Lower lobe of right lung (tissue), 2 donors: ENCODE data around the gene TYR. TPM values are rescaled to one million over a fixed set of nuclear protein-coding genes. Genes with fewer than 3 reads are reported as not detected.
"Not testable (repeated sequence)": the region's sequence is repeated elsewhere in the genome, so short reads cannot be mapped to it uniquely, and the experiment has no call there.

Experiments used
- ATAC-seq, 2 donors: fragments of 200-7000 bp; cut with Tn5 transposase; one replicate each; pipeline ENCODE4 v1.9.1; 2020 to 2022; ENCODE audit warnings: mild to moderate bottlenecking in 2 of 2, moderate library complexity in 2 of 2
- DNase-seq: peaks from one replicate; pipeline ENCODE4 v3.0.0-alpha.2; 2020
- H3K27ac ChIP-seq: fragments of 200-600 bp; one replicate; pipeline ENCODE4 v1.8.0; 2022
- H3K27me3 ChIP-seq: fragments of 200-600 bp; one replicate; pipeline ENCODE4 v1.8.0; 2022; ENCODE audit warnings: low read depth
- H3K36me3 ChIP-seq: fragments of 200-600 bp; one replicate; pipeline ENCODE4 v1.8.0; 2022; ENCODE audit warnings: mild to moderate bottlenecking
- H3K4me1 ChIP-seq: fragments of 200-600 bp; one replicate; pipeline ENCODE4 v1.8.0; 2022
- H3K4me3 ChIP-seq: fragments of 200-600 bp; one replicate; pipeline ENCODE4 v1.8.0; 2022; ENCODE audit warnings: mild to moderate bottlenecking
- H3K9me3 ChIP-seq: fragments of 200-600 bp; one replicate; pipeline ENCODE4 v1.8.0; 2022
- intact Hi-C: fragments of 100-400 bp; cut with DNase I; formaldehyde crosslinking; loops from one replicate; pipeline ENCODE4 v1.11.0; 2022
- total RNA-seq: library from RNA; stranded (reverse); fragmentation: NEBNext Ultra II Directional; extraction: Animal tissue kit (Norgen Biotek cat#: 25700); gene quantifications from one replicate; pipeline ENCODE4 v1.2.1, GENCODE V29; 2021
- TF ChIP-seq, protein P1 (sequence below): fragments of 200-600 bp; IDR thresholded peaks from one replicate; pipeline ENCODE4 v1.8.0; 2022; ENCODE audit warnings: antibody characterized with exemption, mild to moderate bottlenecking
- donor health status: DM: no; HTN: yes; CAD: no; lungs with severe emphysema.

The TYR gene
- total RNA-seq, 1 donor from 2014 or later: not detected

DNA sequence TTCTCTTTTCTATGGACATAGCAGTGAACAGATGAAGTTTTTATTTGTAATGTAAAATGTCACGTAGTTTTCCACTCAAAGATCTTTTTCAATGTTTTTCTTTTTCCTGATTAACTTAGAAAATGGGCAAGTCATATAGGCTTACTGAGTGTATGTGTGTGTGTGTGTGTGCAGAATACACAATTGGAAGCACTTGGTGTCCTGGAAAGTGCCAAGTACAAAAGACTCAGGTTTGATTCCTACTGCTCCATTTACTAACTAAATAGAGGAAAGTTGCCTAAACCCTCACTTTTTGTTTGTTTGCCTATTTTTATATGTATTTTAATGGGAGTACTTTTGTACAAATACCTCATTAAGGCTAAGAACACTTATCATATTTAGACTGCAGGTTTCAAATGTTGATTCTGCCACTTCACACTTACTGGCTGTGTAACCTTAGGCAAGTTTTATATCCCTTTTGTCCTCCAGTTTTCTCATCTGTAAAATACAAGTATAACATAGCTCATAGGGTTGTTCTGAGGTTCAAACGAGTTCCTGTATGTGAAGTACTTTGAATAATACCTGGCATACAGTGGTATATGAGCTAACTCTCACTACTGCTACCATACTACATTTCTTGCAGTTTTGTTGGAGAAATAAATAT lies 90.1 kb downstream of the TYR start:
- Histone ChIP-seq H3K27ac (no peak overlapping the region), H3K4me3 (no peak overlapping the region), H3K4me1 (no peaks in the 10 kb centered on the region), H3K27me3 (no peaks in the 10 kb centered on the region), H3K9me3 (no peaks in the 10 kb centered on the region), H3K36me3 (no peaks in the 10 kb centered on the region)
- DNase-seq (no peak), ATAC-seq (peak; percentile 77 to 83)
- TF ChIP-seq, protein P1, sequence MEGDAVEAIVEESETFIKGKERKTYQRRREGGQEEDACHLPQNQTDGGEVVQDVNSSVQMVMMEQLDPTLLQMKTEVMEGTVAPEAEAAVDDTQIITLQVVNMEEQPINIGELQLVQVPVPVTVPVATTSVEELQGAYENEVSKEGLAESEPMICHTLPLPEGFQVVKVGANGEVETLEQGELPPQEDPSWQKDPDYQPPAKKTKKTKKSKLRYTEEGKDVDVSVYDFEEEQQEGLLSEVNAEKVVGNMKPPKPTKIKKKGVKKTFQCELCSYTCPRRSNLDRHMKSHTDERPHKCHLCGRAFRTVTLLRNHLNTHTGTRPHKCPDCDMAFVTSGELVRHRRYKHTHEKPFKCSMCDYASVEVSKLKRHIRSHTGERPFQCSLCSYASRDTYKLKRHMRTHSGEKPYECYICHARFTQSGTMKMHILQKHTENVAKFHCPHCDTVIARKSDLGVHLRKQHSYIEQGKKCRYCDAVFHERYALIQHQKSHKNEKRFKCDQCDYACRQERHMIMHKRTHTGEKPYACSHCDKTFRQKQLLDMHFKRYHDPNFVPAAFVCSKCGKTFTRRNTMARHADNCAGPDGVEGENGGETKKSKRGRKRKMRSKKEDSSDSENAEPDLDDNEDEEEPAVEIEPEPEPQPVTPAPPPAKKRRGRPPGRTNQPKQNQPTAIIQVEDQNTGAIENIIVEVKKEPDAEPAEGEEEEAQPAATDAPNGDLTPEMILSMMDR: no peak
- intact Hi-C loops: no loop called here

DNA sequence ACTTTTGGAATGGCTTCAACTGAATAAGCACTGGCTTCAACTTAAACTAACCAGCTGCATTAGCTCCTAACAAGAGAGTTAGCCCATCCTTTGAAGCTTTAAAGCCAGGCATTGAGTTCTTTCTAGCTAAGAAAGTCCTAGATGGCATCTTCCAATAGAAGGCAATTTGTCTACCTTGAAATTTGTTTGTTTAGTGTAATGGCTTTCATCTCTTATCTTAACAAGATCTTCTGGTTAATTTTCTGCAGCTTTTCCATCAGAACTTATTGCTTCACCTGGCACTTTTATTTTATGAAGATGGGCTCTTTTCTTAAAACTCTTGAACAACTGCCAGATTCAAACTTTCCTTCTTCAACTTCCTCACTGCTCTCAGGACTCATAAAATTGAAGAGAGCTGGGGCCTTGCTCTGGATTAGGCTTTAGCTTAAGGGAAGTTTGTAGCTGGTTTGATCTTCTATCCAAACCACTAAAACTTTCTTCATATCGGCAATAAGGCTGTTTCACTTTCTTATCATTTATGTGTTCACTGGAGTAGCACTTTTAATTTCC lies 94.9 kb downstream of the TYR start:
- H3K4me1 ChIP-seq, ATAC-seq, intact Hi-C loops, DNase-seq, H3K36me3 ChIP-seq, H3K4me3 ChIP-seq, H3K27ac ChIP-seq, H3K9me3 ChIP-seq, H3K27me3 ChIP-seq: not testable (repeated sequence)

DNA sequence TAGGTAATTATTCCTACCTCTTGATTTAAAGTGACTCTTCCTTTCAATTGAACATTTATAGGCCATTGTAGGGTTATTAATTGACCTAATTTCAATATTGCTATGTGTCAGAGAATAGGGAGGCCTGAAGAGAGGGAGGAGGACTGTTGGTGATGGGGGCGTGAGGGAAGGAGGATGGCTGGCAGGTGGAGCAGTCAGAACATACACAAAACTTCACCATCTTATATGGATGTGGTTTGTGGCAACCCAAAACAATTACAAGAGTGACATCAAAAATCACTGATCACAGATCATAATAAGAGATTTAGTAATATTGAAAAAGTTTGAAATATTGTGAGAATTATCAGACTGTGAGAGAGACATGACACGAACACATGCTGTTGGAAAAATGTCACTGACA lies 95.5 kb downstream of the TYR start:
- H3K4me3 ChIP-seq, intact Hi-C loops, H3K27ac ChIP-seq, H3K9me3 ChIP-seq, H3K27me3 ChIP-seq, DNase-seq, H3K36me3 ChIP-seq, H3K4me1 ChIP-seq, ATAC-seq: not testable (repeated sequence)

DNA sequence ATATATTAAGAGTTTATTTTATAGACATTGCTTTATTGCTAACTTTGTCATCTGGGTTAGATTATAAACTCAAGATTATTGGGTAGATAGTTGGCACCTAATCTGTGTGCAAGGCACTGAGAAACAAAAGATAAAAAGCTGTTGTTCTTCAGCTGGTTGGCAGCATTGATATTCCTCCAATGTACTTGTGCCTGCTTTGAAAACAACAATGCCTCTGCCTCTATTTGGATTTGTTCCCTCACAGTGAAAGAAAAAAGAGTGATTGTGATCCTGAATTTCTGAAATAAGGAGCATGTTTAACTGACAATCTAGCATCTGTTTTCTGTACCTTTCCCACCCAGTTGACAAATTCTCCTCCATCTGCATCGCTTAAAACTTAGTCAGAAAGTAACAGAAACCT lies 98.3 kb downstream of the TYR start:
- Histone ChIP-seq H3K36me3 (no peaks in the 10 kb centered on the region), H3K27ac (no peak overlapping the region), H3K4me3 (no peak overlapping the region)

DNA sequence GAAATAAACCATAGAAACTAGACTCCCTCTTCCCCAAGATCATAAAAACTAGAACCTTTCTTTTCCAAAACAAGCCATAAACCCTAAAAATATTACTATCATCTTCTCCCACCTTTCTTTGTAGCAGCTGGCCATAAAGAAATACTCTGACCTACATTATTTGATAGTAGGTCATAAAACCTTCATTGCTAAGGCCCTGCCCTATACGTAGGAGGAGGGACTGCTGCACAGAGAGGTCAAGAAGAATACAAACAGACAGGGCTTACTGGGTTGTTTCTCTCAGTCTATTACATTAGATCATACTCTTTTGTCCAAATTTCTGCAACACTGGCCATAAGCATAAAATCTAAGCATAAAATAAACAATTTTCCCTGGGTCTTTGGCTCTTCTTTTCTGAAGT lies 101.5 kb downstream of the TYR start:
- DNase-seq (no peak), ATAC-seq (no peak)
- no peaks in the 10 kb centered on the region for H3K9me3 ChIP-seq
- TF ChIP-seq, protein P1: no peak
- no peaks in the 10 kb centered on the region for H3K36me3 ChIP-seq
- intact Hi-C loops: no loop called here
- H3K4me3 ChIP-seq: no peak overlapping the region
- H3K27ac ChIP-seq: no peak overlapping the region
- H3K27me3 ChIP-seq: no peaks in the 10 kb centered on the region
- no peaks in the 10 kb centered on the region for H3K4me1 ChIP-seq

More for the DNA sequence above, 98.3 kb downstream of the TYR start:
- Histone ChIP-seq H3K9me3 (no peaks in the 10 kb centered on the region), H3K4me1 (no peaks in the 10 kb centered on the region), H3K27me3 (no peaks in the 10 kb centered on the region)
- TF ChIP-seq, protein P1: no peak
- no peak for ATAC-seq
- DNase-seq: no peak
- intact Hi-C loops: no loop called here

DNA sequence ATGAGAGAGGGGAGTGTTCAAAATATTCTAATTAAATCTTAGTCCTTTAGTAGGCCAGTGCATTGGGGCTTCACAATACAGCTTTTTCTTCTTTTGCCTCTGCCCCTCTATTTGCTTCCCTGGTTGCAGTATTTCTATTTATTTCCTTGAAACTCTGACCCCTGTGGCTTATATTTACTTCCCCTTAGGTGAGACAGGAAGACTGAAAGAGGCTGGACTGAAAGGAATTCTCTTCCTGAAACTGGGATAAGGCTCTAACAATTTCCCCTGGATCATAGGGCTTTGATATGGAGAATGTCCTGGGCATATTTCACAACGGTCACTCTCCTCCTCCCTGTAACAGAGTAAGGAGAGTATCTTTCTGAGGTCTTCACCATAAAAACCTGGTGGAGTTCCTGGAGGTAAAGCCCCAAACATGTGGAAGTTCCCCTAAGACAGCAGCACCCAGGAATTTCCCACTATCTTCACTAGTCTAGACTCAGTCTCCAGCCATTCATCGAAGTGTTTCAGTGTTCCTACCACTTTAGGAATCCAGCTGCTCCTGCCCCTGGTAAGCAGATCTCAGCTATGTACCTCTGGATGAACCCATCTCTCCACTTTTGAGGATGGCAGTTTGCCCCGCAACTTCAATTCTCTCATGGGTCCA lies 103.5 kb downstream of the TYR start:
- ATAC-seq, H3K27me3 ChIP-seq, intact Hi-C loops, H3K4me1 ChIP-seq, H3K27ac ChIP-seq, H3K4me3 ChIP-seq, DNase-seq, H3K36me3 ChIP-seq, H3K9me3 ChIP-seq: not testable (repeated sequence)

DNA sequence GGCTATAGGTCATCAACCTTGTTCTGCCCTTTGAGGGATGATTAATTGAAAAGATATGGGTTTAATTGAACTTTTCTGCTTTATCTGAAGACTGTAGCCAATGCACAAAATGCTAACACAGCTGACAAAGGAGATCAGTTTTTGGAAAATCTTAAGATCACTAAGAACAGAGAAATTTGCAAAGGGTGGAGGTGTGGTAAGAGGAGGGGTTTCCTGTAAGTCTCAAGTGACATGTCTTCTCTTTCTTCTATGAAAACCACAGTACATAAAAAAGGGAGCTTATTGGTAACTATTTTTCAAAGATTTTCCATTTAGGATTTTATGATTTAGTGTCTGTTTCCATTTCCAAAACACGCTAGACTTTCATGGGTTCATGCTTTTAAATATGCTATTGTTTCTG lies 108.9 kb downstream of the TYR start:
- H3K27me3 ChIP-seq, ATAC-seq, H3K4me1 ChIP-seq, H3K4me3 ChIP-seq, H3K9me3 ChIP-seq, intact Hi-C loops, H3K36me3 ChIP-seq, DNase-seq, H3K27ac ChIP-seq: not testable (repeated sequence)

DNA sequence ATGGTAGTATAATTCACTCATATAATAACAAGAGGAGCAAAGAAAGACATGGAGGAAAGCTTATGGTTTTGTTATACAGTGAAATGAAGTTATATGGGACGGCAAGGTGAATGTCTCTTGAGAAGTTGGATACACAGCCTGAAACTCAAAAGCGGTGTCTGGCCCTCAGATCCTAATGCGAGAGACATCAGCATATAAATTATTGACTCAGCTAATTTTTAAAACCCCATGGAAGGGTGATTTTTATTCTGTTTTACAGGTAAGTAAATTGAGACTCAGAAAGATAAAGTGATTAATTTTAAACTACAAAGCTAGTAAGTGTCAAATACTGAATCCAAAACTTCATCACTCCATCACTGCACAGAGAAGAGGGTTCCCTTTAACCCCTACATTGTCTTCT lies 110.3 kb downstream of the TYR start:
- H3K27ac ChIP-seq, intact Hi-C loops, H3K4me1 ChIP-seq, H3K4me3 ChIP-seq, H3K9me3 ChIP-seq, DNase-seq, ATAC-seq, H3K36me3 ChIP-seq, H3K27me3 ChIP-seq: not testable (repeated sequence)
